Measurements from ENCODE around the gene ANK2.

DNA sequence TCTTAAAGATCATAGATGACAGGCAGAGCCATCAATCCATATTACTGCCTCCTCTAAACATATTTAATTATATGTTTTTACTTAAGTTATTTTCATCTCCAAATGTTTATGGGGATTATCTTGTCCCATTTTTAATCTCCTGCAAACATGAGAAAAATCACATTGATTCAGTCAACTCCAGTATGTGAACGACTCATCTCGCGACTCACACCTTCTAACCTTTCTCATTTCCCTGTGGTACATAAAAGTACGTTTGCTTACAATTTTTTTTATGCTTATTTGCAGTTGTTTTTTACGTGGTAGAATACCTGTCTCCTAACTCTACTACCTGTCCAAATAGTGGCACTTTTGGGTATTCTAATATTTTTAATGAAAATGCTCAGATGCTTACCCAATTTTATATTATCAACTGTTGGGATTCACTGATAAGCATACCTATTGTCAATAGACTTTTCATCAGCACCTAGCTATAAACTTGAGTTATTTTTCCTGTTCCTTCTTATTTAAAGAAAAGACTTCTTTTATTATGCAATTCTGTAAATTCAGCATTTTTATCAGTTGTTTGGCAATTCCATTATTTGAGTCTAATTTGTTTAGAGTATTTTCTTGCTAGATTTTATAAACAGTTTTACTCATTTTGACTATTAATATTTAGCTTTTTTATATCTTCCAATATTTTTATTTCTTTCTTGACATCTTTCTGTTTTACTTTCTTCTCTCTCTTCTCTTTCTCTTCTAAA lies 276.6 kb downstream of the ANK2 start:
- TF ChIP-seq, protein P1, sequence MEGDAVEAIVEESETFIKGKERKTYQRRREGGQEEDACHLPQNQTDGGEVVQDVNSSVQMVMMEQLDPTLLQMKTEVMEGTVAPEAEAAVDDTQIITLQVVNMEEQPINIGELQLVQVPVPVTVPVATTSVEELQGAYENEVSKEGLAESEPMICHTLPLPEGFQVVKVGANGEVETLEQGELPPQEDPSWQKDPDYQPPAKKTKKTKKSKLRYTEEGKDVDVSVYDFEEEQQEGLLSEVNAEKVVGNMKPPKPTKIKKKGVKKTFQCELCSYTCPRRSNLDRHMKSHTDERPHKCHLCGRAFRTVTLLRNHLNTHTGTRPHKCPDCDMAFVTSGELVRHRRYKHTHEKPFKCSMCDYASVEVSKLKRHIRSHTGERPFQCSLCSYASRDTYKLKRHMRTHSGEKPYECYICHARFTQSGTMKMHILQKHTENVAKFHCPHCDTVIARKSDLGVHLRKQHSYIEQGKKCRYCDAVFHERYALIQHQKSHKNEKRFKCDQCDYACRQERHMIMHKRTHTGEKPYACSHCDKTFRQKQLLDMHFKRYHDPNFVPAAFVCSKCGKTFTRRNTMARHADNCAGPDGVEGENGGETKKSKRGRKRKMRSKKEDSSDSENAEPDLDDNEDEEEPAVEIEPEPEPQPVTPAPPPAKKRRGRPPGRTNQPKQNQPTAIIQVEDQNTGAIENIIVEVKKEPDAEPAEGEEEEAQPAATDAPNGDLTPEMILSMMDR (IDR thresholded peaks at IDR 0.05) = no peak
- TF ChIP-seq POLR2A (IDR thresholded peaks at IDR 0.05) = no peak

Measured in uterus (tissue), 2 donors.